B cell (primary cell): ENCODE results near the gene HHAT. TPM values are rescaled to one million over a fixed set of nuclear protein-coding genes. Genes with fewer than 3 reads are reported as not detected.

Experiments
- ATAC-seq: fragments of 200-7000 bp; cut with Tn5 transposase; one replicate; pipeline ENCODE4 v1.10.0; 2021; ENCODE audit warnings: low read depth, mild to moderate bottlenecking, moderate number of reproducible peaks, moderate library complexity
- CTCF ChIA-PET: fragments of 350-600 bp; sonication (Branson Sonifier 250); formaldehyde crosslinking; loops from one replicate; lab custom pipeline; 2021; ENCODE audit warnings: antibody characterized with exemption, inconsistent platforms; lab: Charles Lee
- POLR2A ChIA-PET: fragments of 350-600 bp; sonication (Branson Sonifier 250); formaldehyde crosslinking; loops from one replicate; lab custom pipeline; 2021; ENCODE audit warnings: antibody characterized with exemption; lab: Charles Lee
- DNase-seq: peaks from one replicate; pipeline ENCODE4 v3.0.0; 2013
- H2AFZ ChIP-seq: 2 replicates; pipeline ENCODE4 v1.6.1; 2012; ENCODE audit warnings: mild to moderate bottlenecking, low read depth, low read length; ENCODE audit not compliant: insufficient read depth, poor library complexity, severe bottlenecking
- H3K27ac ChIP-seq, 2 donors: 1 replicate in 1 of 2; 2 replicates in 1 of 2; pipeline ENCODE4 v1.5.1; 2012 to 2013; ENCODE audit warnings: low read length in 2 of 2, mild to moderate bottlenecking in 2 of 2, moderate library complexity in 1 of 2
- H3K27me3 ChIP-seq, 4 experiments: fragments of 200-600 bp in 1 of 4; sonication (generic) in 1 of 4; replicated peaks in 1 of 4; 1 replicate in 2 of 4; 2 replicates in 2 of 4; pipeline versions ENCODE4 v1.6.1 to v1.7.0; 2013 to 2016; ENCODE audit warnings: low read length in 3 of 4, mild to moderate bottlenecking in 2 of 4, mixed read lengths in 1 of 4, moderate library complexity in 1 of 4; ENCODE audit not compliant: insufficient read depth in 4 of 4, control insufficient read depth in 3 of 4; ENCODE audit errors: control extremely low read depth in 1 of 4
- H3K36me3 ChIP-seq, 2 experiments: replicated peaks in 1 of 2; 1 replicate in 1 of 2; 2 replicates in 1 of 2; pipeline versions ENCODE4 v1.6.1 to v1.7.1; 2013; ENCODE audit warnings: low read length in 1 of 2; ENCODE audit not compliant: insufficient read depth in 2 of 2, control insufficient read depth in 1 of 2; ENCODE audit errors: control extremely low read depth in 1 of 2, extremely low read depth in 1 of 2
- H3K4me1 ChIP-seq, 2 donors: fragments of 200-600 bp in 1 of 2; sonication (generic) in 1 of 2; 1 replicate in 1 of 2; 2 replicates in 1 of 2; pipeline versions ENCODE4 v1.5.1 to v1.6.1; 2013 to 2017; ENCODE audit warnings: low read length in 2 of 2; ENCODE audit not compliant: control insufficient read depth in 2 of 2, insufficient read depth in 2 of 2
- H3K4me2 ChIP-seq: replicated peaks from 2 replicates; pipeline ENCODE3; 2012; ENCODE audit warnings: mild to moderate bottlenecking, low read depth, low read length; ENCODE audit not compliant: poor library complexity, severe bottlenecking
- H3K4me3 ChIP-seq, 5 experiments: fragments of 200-600 bp in 1 of 5; sonication (generic) in 1 of 5; 1 replicate in 3 of 5; 2 replicates in 2 of 5; pipeline versions ENCODE4 v1.5.1 to v1.7.0; 2011 to 2016; ENCODE audit warnings: low read length in 4 of 5, mild to moderate bottlenecking in 4 of 5, low read depth in 2 of 5, control low read depth in 1 of 5, moderate library complexity in 1 of 5; ENCODE audit not compliant: insufficient read depth in 1 of 5; ENCODE audit errors: control extremely low read depth in 1 of 5, extremely low read depth in 1 of 5
- H3K79me2 ChIP-seq: fragments of 200-600 bp; sonication (generic); one replicate; pipeline ENCODE4 v1.6.0; 2016; ENCODE audit warnings: low read length; ENCODE audit not compliant: control insufficient read depth, insufficient read depth
- H3K9ac ChIP-seq: fragments of 200-600 bp; sonication (generic); 2 replicates; pipeline ENCODE4 v1.6.1; 2017; ENCODE audit warnings: mild to moderate bottlenecking, low read length, moderate library complexity
- H3K9me3 ChIP-seq, 3 donors: one replicate each; pipeline versions ENCODE4 v1.6.1 to v1.7.1; 2013; ENCODE audit warnings: low read length in 2 of 3; ENCODE audit not compliant: control insufficient read depth in 2 of 3, insufficient read depth in 1 of 3; ENCODE audit errors: control extremely low read depth in 1 of 3
- H4K20me1 ChIP-seq: 2 replicates; pipeline ENCODE4 v1.6.0; 2012; ENCODE audit warnings: mild to moderate bottlenecking, low read length; ENCODE audit not compliant: insufficient read depth, control insufficient read depth, poor library complexity, severe bottlenecking
- H3K27ac Mint-ChIP-seq: one replicate; pipeline ENCODE4 v1.8.0; 2021; ENCODE audit warnings: mixed read lengths
- H3K27me3 Mint-ChIP-seq: one replicate; pipeline ENCODE4 v1.8.0; 2021; ENCODE audit warnings: mixed read lengths
- H3K4me1 Mint-ChIP-seq: one replicate; pipeline ENCODE4 v1.8.0; 2021; ENCODE audit warnings: mixed read lengths
- H3K4me3 Mint-ChIP-seq: one replicate; pipeline ENCODE4 v1.8.0; 2021; ENCODE audit warnings: mixed read lengths
- H3K9me3 Mint-ChIP-seq: one replicate; pipeline ENCODE4 v1.8.0; 2022; ENCODE audit warnings: mixed read lengths; ENCODE audit not compliant: insufficient read depth
- CTCF ChIP-seq: fragments of 200-600 bp; IDR thresholded peaks from one replicate; pipeline ENCODE4 v1.8.0; 2022; ENCODE audit warnings: antibody characterized with exemption, mild to moderate bottlenecking
- EZH2 ChIP-seq: IDR thresholded peaks from 2 replicates; pipeline ENCODE4 v1.6.1; 2012; ENCODE audit warnings: borderline replicate concordance, low read depth, mild to moderate bottlenecking, moderate library complexity, low read length; ENCODE audit not compliant: insufficient read depth, poor library complexity, severe bottlenecking
- WGBS: methylation state at CpG from one replicate; pipeline ENCODE4 v1.1.5; 2013; ENCODE audit warnings: missing lambda C conversion rate; ENCODE audit not compliant: insufficient coverage; 5-methylcytosine and 5-hydroxymethylcytosine counted together
- intact Hi-C: fragments of 100-400 bp; cut with micrococcal nuclease; formaldehyde crosslinking; loops from one replicate; pipeline ENCODE4 v1.10.0; 2022
- polyA plus RNA-seq: library from polyadenylated mRNA; depleted of rRNA; stranded (reverse); fragments of >200 nt; gene quantifications from 2 replicates; pipeline ENCODE4 v1.2.3, GENCODE V29; 2012
- total RNA-seq, 2 donors: library from RNA; stranded (reverse); fragments of 120-200 nt in 1 of 2; gene quantifications; 1 replicate in 1 of 2; 2 replicates in 1 of 2; pipeline versions ENCODE4 v1.2.3 to v1.2.4, GENCODE V29; 2013 to 2022

Gene HHAT
- total and polyA plus RNA-seq, 2 donors (not counting 1 experiment from before 2014, with no cell fraction given), result 4.0 to 28.2 TPM

- Histone ChIP-seq H2AFZ (no peak overlapping the region), H3K79me2 (no peaks in the 10 kb centered on the region), H3K9ac (no peak overlapping the region), H3K4me3 (no peak overlapping the region), H3K4me2 (no peak overlapping the region), H3K9me3 (no peaks in the 10 kb centered on the region), H3K27me3 (no peaks in the 10 kb centered on the region), H3K4me1 (no peaks in the 10 kb centered on the region), H3K36me3 (no peaks in the 10 kb centered on the region), H4K20me1 (no peaks in the 10 kb centered on the region), H3K27ac (no peak overlapping the region)
- 100% methylated on average over 1 of the region's 1 CpG for WGBS
- ChIA-PET POLR2A (no interaction called here), CTCF (no interaction called here)
- H3K4me1 Mint-ChIP-seq, result no peaks in the 10 kb centered on the region
- intact Hi-C loops, result no loop called here
- no peaks in the 10 kb centered on the region for H3K27me3 Mint-ChIP-seq
- ATAC-seq, result no peak
- TF ChIP-seq CTCF (no peak), EZH2 (no peak)
- DNase-seq, result no peak
- no peak overlapping the region for H3K27ac Mint-ChIP-seq
- H3K4me3 Mint-ChIP-seq, result no peak overlapping the region
- H3K9me3 Mint-ChIP-seq, result no peaks in the 10 kb centered on the region
Measured at GRCh38 chr1:210556475-210556874, 227.8 kb downstream of the HHAT start.

- CTCF ChIA-PET, result no interaction called here
- no peak overlapping the region for H3K4me3 Mint-ChIP-seq
- Histone ChIP-seq H3K36me3 (no peaks in the 10 kb centered on the region), H3K79me2 (no peaks in the 10 kb centered on the region), H2AFZ (no peak overlapping the region), H3K27me3 (no peaks in the 10 kb centered on the region), H3K4me2 (no peak overlapping the region), H3K27ac (no peak overlapping the region), H3K4me3 (no peak overlapping the region), H3K9ac (no peak overlapping the region), H3K9me3 (no peaks in the 10 kb centered on the region), H3K4me1 (no peaks in the 10 kb centered on the region), H4K20me1 (no peaks in the 10 kb centered on the region)
- H3K27me3 Mint-ChIP-seq, result no peaks in the 10 kb centered on the region
- no peak overlapping the region for H3K27ac Mint-ChIP-seq
- DNase-seq, result no peak
- intact Hi-C loops, result no loop called here
- no peaks in the 10 kb centered on the region for H3K9me3 Mint-ChIP-seq
- no peak for ATAC-seq
- POLR2A ChIA-PET, result no interaction called here
- H3K4me1 Mint-ChIP-seq, result no peaks in the 10 kb centered on the region
- 87% methylated on average over 3 of the region's 7 CpGs for WGBS
- TF ChIP-seq CTCF (no peak), EZH2 (no peak)
Measured at GRCh38 chr1:210557426-210558077, 228.8 kb downstream of the HHAT start.
